ENCODE data around the gene IGFALS.
"Not testable (repeated sequence)": the region's sequence is repeated elsewhere in the genome, so short reads cannot be mapped to it uniquely, and the experiment has no call there.

The IGFALS gene

DNA sequence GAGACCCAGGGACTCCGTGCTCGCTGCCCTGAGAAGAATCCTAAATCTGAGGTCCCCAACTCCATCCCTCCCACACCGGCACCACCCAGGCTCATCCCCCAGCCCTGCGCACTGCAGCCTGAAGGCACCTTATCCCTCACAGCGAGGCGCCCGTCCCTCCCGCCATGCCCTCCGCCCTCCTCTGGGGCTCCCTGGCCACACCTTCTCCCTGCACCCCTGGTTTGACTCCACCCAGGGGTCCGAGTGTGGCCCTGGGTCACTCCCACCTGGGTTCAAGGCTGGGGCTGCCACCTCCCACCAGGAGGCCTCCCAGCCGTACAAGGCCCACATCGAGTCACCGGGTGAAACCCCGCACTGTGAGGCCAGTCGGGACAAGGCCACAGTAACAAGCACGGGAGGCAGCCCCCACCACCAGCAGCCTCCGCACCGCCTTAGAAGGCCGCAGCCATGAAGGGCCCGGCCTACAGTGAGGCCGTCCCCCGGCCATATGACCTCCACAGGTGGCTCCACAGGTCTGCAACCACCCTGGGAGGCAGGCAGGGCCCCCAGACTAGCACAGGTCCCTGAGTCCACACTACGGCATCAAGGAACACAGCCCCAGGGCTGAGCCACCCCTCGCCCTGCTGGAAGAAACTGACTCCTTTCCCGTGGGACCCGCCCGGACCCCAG lies 24.8 kb upstream of the IGFALS start:
- DNase-seq (ENCODE audit: low read depth in 2 of 2) = no peak

DNA sequence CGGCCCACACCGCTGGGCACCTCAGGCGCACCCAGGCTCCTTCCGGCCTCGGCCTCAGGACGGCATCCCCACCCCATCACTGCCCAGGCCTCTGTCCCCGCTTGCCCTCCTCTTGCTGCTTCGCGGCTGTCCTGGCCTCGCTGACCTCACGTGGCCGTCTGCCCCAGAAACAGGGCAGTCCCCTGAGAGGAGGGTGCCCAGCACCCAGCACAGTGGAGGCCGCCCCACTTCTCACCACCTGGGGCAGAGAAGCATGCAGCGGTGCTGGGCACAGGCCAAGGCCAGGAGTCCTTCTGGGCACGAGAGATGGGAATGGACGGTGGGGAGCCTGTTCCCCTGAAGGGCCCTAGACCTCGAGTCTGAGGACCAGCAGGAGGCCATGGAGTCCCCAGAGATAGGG lies 24.2 kb upstream of the IGFALS start:
- DNase-seq (ENCODE audit: low read depth in 2 of 2) = no peak

DNA sequence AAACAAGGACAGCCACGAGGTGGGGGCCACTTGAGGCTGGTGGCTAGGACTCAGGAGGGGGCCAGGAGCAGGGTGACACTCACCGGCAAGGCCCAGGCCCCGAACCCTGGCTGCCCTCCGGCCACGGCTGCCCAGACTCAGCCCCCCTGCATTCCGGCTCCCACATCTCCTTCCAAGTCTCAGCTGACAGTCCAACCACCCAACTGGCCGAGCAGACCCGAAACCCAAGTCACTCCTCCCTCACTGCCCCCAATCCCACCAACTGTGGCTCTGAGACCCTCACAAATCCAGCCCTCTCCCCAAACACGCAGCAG lies 23.7 kb upstream of the IGFALS start:
- no peak for DNase-seq (ENCODE audit: low read depth in 2 of 2)

DNA sequence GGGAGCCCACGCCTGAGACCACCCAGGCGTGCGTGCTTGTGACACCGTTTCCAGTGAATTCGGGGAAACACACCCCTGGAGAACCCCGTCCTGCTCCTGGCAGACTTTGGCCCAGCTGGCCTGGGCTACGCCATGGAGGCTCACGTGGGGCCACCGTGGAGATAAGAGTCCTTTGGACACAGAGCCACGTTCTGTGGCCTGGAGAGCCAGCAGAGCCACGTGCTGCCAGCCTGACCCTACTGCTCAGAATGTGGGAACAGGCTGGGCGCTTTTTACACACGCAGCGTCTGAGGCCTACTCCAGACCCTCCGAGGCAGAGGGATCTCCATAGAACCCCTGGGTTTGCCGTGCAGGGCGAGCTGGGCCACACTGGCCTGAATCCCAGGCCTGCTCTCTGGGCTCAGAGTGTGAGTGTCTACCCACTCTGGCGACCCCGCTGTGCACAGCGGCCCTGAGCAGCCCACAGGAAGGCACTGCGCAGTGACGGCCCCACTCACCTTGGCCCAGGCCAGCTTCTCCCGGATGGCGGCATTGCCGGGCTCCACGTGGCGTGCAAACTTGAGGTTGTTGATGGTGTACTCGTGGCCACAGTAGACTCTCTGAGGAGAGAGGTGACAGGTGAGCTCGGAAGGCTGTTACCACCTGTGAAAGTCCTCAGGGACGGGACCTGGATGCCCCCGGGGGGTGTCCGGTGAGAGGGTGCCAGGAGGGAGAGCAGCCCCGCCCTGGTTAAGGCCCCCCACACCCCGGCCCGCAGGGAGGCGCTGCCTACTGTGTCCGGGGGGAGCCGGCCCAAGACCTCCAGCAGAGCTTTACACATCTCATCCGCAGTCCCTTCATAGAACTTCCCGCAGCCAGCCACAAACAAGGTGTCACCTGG lies 23.1 kb upstream of the IGFALS start:
- DNase-seq (ENCODE audit: low read depth in 2 of 2) = no peak

DNA sequence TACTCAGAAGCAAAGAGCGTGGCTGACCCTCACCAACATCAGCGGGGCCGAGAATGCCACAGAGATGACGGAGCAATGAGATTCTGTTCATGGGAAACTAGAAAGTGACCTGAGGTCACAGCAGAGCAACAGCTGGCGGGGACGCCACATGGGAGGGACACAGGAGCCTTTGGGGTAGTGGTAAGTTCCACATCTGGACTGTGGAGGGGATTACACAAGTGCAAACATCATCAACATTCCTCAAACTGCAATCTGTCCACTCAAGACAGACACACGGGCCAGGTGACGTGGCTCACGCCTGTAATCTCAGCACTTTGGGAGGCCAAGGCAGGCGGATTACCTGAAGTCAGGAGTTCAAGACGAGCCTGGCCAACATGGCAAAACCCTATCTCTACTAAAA lies 22.0 kb upstream of the IGFALS start:
- DNase-seq (ENCODE audit: low read depth in 2 of 2) = no peak

DNA sequence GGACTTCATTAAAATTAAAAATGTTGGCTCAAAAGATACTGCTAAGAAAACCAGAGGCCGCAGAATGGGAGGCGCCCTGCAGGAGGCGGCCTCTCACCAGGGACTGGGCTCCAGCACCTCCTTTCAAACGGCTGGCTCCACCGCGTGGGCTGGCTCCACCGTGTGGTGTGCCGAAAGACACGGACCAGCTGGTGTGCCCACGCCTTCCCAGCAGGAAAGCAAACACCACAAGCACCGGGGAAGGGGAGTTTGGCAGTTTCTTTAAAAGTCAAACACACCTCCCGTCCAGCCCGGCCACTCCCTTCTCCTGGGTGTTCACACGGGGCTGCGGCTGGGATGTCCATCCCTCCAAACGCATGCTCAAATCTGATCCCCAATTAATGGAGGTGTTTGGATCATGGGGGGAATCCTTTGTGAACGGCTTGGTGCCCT lies 19.2 kb upstream of the IGFALS start:
- peak; percentile 21 to 41 for DNase-seq (ENCODE audit: low read depth in 2 of 2)

DNA sequence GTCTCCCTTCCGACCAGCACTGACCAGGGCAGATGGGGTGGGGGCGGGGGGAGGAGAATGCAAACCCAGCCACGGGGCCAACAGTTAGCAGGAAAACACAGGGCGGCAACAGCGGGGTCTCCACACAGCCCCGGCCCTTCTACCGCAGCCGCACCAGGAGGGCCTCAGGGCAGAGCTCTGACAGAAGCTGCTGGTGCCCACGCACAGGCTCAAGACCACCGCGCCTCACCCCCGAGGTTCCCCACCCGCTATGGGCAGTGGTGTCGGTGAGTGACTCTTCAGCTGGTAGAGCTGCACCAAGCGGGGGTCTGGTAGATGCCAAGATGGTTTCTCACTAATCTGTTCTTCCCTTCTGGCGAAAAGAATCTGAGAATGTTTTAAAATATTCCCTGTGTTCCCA lies 17.0 kb upstream of the IGFALS start:
- DNase-seq (ENCODE audit: low read depth in 2 of 2) = no peak

DNA sequence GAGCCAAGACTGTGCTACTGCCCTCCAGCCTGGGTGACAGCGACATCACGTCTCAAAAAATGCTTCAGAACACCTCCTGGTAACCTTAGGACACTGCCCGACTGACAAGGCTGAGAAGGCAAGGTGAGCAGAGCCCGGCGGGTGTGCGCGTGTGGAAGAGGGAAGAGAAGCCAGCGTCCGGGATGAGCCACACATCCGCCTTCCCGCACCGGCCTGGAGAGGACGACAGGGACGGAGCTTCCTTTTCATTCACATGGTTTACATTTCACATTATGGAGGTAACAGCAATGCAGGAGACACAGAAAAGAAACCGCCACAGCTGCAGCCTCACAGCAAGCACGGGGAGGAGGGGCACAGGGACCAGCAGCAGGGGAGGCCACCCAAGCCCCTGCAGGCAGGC lies 16.6 kb upstream of the IGFALS start:
- DNase-seq (ENCODE audit: low read depth in 2 of 2) = no peak

DNA sequence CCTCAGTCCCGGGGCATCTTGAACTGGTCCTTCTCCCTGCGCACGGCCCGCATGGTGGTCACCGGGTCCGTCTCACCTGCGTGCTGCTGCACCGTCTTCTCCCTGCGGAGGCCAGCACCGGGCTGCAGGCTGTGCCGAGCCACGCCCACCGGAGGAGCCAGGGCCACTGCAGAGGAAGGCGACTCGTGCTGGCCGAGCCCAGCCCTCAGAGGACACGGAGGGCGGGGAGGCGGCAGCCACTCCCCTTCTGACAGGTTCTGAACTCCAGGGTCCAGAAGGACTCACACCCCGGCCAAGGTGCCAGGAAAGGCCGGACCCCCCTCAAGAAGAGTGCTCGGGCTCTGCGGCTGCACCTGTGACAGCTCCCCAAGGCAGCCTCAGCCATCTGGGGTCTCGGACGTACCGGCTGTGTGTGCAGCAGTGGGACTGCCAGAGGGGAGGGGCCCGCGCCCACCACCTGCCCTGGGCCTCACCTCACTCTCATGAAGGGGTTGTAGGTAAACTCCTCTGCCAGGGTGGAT lies 15.8 kb upstream of the IGFALS start:
- no peak for DNase-seq (ENCODE audit: low read depth in 2 of 2)

DNA sequence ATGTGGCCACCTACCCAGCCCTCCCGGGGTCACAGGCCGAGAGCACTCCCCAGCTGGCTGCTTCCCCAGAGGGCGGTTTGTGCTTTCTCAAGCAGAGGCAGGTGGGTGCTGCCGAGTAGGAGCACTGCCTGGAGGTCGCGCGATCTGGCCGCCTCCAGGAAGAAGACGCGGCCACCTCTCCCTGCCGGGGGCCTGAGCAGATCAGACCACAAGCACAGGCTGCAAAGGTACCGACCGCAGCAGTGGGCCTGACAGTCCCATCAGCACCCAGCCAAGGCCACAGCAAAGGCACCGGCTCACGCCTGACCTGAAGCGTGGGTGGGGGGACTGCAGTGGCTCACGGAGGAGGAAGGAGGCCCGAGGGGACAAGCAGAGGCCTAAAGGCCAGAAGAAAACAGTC lies 15.2 kb upstream of the IGFALS start:
- DNase-seq (ENCODE audit: low read depth in 2 of 2) = no peak

DNA sequence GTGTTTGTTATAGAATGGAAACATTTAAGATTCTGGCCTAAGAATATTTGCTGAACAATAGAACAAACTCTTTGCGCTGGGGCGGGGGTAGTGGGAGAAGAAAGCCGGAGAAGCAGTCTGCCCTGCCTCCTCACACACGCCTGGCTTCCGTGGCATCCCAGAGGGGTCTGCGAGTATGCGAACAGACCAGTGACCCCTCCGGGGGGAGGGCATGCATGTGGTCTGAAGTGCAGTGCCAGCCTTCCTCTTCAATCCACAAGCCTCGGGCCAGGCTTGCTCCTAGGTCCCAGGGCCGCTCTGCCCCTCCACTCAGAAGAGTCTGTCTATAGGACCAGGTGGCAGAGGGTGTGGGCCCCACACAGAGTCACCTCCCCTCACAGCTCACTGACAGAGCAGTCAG lies 14.1 kb upstream of the IGFALS start:
- no peak for DNase-seq (ENCODE audit: low read depth in 2 of 2)

DNA sequence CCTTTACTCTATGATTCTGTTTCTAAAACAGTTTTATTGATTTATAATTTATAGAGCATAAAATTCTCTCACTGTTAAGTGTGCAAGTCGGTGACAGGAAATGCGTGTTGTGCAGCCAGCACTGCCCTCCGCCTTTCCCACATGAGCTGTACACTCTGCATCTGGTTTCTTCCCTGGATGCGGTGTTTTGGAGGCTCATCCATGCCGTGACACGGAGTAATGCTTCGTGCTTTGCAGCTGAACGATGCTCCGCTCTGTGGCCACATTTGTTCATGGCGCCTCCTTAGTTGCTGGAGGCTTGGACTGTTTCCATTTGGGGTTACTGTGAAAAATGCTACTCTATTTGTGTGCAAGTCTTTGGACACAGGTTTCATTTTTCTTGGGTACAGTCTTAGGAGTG lies 7.2 kb upstream of the IGFALS start:
- no peak for DNase-seq (ENCODE audit: low read depth in 2 of 2)

DNA sequence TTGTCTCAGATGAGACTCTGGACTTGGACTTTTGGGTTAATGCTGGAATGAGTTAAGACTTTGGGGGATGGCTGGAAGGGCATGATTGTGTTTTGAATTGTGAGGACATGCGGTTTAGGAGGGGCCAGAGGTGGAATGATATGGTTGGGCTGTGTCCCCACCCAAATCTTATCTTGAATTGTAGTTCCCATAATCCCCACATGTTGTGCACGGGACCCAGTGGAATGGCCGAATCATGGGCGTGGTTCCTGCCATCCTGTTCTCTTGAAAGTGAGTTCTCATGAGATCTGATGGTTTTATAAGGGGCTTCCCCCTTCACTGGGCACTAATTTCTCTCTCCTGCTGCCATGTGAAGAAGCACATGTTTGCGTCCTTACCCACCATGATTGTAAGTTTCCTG lies 5.8 kb upstream of the IGFALS start:
- DNase-seq (ENCODE audit: low read depth in 2 of 2) = not testable (repeated sequence)

DNA sequence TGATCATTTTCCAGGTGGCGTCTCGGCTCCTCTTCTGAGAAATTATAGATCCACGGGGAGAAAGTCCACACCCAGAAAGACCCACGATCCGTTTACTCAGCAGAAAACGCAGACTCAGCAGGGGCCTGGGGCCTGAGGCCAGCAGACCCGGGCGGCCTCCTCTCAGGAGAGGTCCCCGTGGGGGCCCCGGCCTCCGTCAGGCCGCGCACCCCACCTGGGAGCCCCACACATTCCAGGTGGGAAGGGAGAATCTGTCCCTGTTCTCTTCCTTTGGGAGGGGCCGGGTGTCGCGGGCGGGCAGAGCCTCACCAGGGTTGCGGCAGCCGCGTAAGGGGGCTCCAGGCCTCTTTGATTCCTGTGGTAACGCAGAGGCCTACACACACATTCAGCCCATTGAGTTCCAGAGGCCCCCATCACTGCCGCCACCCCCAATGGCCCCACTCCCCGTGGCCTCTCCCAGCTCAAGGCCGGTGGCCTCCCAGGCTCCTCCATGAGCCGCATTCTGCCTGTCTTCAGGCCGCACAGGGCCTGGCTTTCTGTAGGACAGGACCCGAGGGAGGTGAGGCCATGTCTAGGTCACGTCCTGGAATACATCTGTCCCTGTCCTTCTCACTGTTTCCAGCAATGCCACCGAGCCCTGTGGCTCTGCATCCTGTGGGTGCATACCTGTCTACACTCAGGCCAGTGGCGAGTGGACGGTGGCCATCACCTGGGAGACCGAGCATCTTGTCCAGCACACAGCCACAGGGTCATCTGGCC lies 1.6 kb upstream of the IGFALS start:
- DNase-seq (ENCODE audit: low read depth in 2 of 2) = no peak

DNA sequence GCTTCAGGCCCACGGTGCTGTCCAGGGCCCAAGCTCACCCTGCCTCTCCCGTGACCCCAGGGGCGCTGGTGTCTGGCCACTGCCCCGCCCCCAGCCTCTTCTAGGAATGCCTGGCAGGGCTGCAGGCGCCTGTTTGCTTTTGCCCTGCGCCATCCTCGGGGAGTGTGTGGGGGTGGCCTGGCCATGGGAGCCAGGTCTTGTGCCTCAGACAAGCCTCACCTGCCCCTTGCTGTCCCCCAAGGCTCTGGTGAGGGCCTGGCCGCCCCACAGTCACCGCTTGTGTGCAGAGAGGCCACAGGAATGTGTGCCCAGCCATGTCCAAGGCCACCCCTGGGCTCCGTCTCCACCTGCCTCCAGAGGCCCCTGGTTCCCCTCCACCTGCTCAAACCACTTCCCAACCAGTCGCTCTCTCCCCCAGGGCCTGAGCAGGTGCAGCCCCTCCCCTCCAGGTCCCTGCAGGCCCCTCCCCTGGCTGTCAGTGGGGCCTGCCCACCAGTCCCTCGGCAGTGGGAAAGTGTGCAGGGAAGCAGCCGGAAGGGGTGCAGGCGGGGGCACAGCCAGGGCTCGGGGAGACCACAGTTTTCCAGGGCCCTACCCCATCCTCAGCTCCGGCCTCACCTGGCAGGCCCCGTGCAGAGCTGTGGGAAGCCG lies 841 bp upstream of the IGFALS start:
- no peak for DNase-seq (ENCODE audit: low read depth in 2 of 2)

DNA sequence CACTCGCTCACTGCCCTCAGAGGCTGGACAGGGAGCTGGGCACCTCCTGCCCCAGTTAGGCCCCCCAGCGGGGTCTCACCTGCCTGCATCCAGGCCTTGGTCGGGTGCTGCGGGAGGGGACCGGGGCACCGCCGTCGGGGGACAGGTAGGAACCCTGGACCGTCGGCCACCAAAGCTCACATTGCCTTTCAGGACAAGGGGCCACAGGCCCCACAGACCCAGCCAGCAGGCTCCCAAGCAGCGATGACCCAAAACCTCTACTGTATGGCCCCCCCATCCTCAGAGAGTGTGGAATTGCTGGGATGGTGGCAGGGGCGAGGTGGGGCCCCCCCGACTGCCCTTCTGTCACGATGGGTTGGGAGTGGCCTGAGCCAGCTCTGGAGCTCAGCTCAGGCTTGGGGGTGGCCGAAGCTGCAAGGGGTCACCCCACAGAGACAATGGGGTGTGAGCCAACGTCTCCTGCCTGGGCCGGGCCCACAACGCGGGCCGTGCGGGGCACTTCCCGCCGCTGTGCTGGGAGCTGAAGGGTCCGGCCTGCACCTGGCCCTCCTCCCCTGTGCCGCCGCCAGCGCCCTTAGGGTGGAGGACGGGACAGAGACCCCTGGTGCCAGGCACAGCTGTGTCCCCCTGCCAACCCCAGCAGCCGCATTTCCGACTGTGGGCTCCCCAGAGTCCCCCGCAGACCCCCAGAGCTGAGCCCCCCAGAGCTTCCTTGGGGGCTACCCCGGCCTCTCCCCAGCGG lies 498 bp downstream of the IGFALS start:
- DNase-seq (ENCODE audit: low read depth in 2 of 2) = no peak

DNA sequence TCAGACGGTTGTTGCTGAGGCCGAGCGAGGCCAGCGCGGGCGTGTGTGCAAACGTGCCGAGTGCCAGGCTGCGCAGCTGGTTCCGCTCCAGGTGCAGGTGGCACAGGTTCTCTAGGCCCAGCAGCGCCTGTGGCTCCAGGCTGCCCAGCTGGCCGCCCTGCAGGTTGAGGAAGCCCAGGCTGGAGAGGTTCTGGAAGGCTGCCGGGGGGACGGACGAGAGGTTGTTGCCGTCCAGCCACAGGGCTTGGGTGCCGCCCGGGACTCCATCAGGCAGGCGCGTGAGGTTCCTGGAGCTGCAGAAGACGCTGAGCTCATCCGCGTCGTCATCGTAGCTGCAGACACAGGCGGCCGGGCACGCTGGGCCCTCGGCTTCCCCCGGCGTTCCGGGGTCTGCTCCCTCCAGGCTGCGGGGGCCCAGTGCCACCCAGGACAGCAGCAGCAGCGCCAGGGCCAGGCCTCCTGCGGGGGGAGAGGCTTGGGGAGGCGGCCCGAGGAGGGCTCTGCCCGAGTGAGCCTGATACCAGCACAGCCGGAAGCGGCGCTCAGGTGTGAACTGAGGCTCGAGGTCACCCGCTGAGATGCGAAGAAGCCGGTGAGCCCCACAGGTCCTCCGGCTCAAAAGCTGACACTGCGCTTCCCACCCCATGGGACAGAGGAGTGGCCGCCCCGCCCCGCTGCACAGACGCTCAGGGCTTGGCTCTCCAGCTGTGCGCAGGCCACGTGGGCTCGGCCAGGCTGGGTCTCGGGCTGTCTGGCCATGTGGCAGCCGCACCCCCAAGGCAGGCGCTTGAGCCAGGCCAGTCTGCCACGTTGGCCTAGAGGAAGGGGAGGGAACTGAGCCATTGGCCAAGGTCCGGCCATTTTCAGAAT lies 1.3 kb downstream of the IGFALS start:
- no peak for DNase-seq (ENCODE audit: low read depth in 2 of 2)

DNA sequence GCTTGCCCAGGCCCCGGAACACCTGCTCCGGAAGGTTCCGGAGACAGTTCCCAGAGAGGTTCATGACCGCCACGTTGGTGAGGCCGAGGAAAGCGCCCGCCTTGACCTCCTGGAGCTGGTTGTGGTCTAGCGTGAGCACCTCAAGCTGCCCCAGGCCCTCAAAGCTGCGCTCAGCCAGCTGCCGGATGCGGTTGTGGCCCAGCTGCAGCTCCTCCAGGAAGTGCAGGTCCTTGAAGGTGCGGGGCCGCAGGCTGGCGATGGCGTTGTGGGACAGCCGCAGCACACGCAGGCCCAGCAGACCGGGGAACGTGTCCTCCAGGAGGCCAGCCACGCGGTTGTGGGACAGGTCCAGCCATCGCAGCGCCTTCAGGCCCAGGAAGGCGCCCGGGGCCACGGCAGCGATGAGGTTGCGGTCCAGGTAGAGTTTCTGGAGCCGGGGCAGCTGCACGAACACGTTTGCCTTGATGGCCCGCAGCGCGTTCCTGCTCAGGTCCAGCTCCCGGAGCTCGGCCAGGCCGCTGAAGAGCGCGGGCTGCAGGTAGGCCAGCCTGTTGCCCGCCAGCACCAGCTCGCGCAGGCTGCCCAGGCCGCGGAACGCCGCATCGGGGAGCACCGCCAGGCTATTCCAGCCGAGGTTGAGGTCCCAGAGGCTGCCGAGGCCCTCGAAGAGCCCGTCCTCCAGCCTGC lies 2.1 kb downstream of the IGFALS start:
- DNase-seq (ENCODE audit: low read depth in 2 of 2) = no peak

DNA sequence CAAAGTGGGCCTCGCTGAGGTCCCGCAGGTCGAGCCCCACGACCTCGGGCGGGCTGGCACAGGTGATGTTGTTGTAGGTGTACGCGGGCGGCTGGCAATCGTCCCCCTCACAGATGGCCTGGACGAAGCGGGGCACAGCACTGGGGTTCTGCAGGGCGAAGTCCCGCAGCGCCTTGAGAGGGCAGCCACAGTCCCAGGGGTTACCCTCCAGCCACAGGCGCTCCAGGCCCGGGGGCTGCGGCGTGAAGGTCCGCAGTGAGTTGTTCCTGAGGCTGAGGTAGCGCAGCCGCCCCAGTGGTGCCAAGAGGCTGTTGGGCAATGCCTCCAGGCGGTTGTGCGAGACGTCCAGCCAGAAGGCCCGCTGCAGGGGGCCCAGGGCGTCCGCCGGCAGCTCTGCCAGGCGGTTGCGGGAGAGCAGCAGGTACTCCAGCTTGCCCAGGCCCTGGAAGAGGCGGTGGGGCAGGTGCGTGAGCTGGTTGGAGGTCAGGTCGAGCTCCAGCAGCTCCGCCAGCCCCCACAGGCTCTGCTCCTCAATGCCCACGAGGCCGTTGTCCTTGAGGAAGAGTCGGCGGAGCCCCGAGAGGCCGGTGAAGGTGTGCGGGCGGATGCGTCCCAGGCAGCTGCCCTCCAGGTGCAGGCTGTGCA lies 2.8 kb downstream of the IGFALS start:
- DNase-seq (ENCODE audit: low read depth in 2 of 2) = no peak

Data from stimulated activated CD8-positive, alpha-beta memory T cell treated with anti-CD3 and anti-CD28 coated beads, Interleukin-2, amount 100 ng/mL, for 48 hours (primary cell).